ENCODE measurements around the gene CCBE1. TPM values are rescaled to one million over a fixed set of nuclear protein-coding genes. Genes with fewer than 3 reads are reported as not detected.

The CCBE1 gene
- total and polyA plus RNA-seq, 12 donors = 0.24 to 10.3 (median 1.3) TPM

- DNase-seq = peak in 1 of 2 donors; percentile 52
- intact Hi-C loops (cut with DNase I) = no loop called here
- no peak for TF ChIP-seq CTCF (IDR thresholded peaks at IDR 0.05)
- 61 to 74% methylated on average over 2 of the region's 2 CpGs for WGBS, 2 donors
- H3K27ac ChIP-seq = no peak overlapping the region
- peaks cover 0 to 21% (median 7%) of the 10 kb centered on the region in 11 donors for H3K9me3 ChIP-seq
- ATAC-seq = peak in 6 of 8 donors; percentile 16 to 95 (median 50)
- H3K4me1 ChIP-seq = no peaks in the 10 kb centered on the region
- no peak overlapping the region for H3K4me3 ChIP-seq
- H3K27me3 ChIP-seq = no peaks in the 10 kb centered on the region
- no peaks in the 10 kb centered on the region for H3K36me3 ChIP-seq
Measured at GRCh38 chr18:59735269-59735860, 38.1 kb upstream of the CCBE1 start.

DNA sequence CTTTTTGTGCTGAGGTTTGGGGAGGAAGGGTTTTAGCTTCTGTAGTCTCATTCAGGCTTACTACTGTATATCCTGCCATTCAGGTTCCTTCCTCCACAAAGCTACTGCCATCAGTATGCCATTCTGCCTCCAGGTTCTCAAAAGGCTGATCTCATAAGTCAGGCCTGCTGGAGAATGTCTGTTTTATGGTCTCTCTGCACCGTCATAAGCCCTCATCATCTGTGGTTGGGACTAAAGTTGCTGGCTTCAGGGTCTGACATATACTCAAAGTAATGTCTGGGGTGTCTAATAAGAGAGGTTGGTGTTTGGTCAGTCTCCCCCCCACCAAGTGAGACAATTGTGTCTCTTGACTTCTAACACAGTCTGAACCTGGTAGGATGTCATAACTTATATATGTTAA, 36.2 kb upstream of the CCBE1 start:
- 84% methylated on average over 1 of the region's 1 CpG for WGBS, 2 donors
- Histone ChIP-seq H3K36me3 (no peaks in the 10 kb centered on the region), H3K27ac (no peak overlapping the region), H3K4me1 (no peaks in the 10 kb centered on the region), H3K27me3 (no peaks in the 10 kb centered on the region), H3K4me3 (no peak overlapping the region), H3K9me3 (peaks cover 0 to 6% (median 0%) of the 10 kb centered on the region in 11 donors)
- no peak for DNase-seq
- intact Hi-C loops (cut with DNase I) = no loop called here
- ATAC-seq = no peak
- no peak for TF ChIP-seq CTCF (IDR thresholded peaks at IDR 0.05)

- H3K4me1 ChIP-seq = no peaks in the 10 kb centered on the region
- WGBS, 2 donors = 41 to 43% methylated on average over 1 of the region's 1 CpG
- peaks cover 0 to 7% (median 0%) of the 10 kb centered on the region in 7 donors for H3K27me3 ChIP-seq
- no peak overlapping the region for H3K4me3 ChIP-seq
- TF ChIP-seq CTCF (IDR thresholded peaks at IDR 0.05) = no peak
- DNase-seq (no peak), ATAC-seq (no peak)
- no peaks in the 10 kb centered on the region for H3K9me3 ChIP-seq
- no peaks in the 10 kb centered on the region for H3K36me3 ChIP-seq
- H3K27ac ChIP-seq = no peak overlapping the region
- intact Hi-C loops (cut with DNase I) = no loop called here
Measured at GRCh38 chr18:59730896-59731295, 33.7 kb upstream of the CCBE1 start.

DNA sequence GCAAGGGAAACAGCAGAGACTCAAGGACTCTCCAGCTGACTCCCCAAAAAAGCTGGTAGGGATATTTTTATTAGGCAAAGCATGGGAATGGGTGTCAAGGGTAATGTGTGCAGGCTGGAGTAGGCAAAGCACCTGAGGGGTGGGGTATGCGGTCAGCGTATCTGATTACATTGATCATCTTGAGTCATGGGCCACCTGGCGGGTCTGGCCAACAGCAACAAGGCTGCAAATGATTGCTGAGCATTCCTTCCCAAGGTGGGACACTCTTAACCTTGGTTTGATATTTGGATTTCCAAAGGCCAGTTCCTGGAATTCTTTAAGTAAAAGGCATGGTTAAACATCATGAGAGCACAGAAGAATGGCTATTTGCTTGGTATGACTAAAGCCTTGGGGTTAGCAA, 32.6 kb upstream of the CCBE1 start:
- DNase-seq (no peak), ATAC-seq (no peak)
- H3K27ac ChIP-seq = no peak overlapping the region
- H3K36me3 ChIP-seq = no peaks in the 10 kb centered on the region
- TF ChIP-seq CTCF (IDR thresholded peaks at IDR 0.05) = no peak
- H3K9me3 ChIP-seq = no peaks in the 10 kb centered on the region
- intact Hi-C loops (cut with DNase I) = no loop called here
- 95 to 99% methylated on average over 3 of the region's 3 CpGs for WGBS, 2 donors
- no peak overlapping the region for H3K4me3 ChIP-seq
- H3K4me1 ChIP-seq = no peaks in the 10 kb centered on the region
- peaks cover 0 to 7% (median 0%) of the 10 kb centered on the region in 7 donors for H3K27me3 ChIP-seq
